IMR-90 (cell line): Measurements from ENCODE around the gene LRRC8E. TPM values are rescaled to one million over a fixed set of nuclear protein-coding genes. Genes with fewer than 3 reads are reported as not detected.

ENCODE experiments used
- ATAC-seq: fragments of 200-7000 bp; cut with Tn5 transposase; 2 replicates; pipeline ENCODE4 v1.9.1; 2020; ENCODE audit warnings: low read depth, mild to moderate bottlenecking, moderate library complexity
- BruUV-seq: library from RNA; stranded (reverse); fragments of 400-500 nt; replicated peaks from 2 replicates; lab custom pipeline; 2021; lab: Mats Ljungman, UMichigan
- CTCF ChIA-PET: fragments of 300-600 bp; formaldehyde crosslinking; extraction: SDS; loops from one replicate; lab custom pipeline; 2021; ENCODE audit warnings: antibody characterized with exemption; lab: Yijun Ruan, JAX
- POLR2A ChIA-PET: fragments of 300-600 bp; sonication (Branson Sonifier 250); formaldehyde crosslinking; loops from one replicate; lab custom pipeline; 2022; ENCODE audit warnings: antibody characterized with exemption; ENCODE audit not compliant: unreplicated experiment; lab: Charles Lee
- DNase-seq: peaks from one replicate; pipeline ENCODE4 v3.0.0; 2013
- H2AFZ ChIP-seq: replicated peaks from 2 replicates; pipeline ENCODE3; 2013; ENCODE audit warnings: low read length, mild to moderate bottlenecking; ENCODE audit not compliant: poor library complexity
- H2AK5ac ChIP-seq: 2 replicates; pipeline ENCODE4 v1.6.1; 2013; ENCODE audit warnings: low read depth, low read length, inconsistent platforms
- H2AK9ac ChIP-seq: replicated peaks from 2 replicates; pipeline ENCODE3; 2013; ENCODE audit warnings: mild to moderate bottlenecking, low read depth, low read length, moderate library complexity; ENCODE audit not compliant: poor library complexity
- H2BK120ac ChIP-seq: 2 replicates; pipeline ENCODE4 v1.6.1; 2013; ENCODE audit warnings: low read depth, low read length, inconsistent platforms
- H2BK15ac ChIP-seq: 3 replicates; pipeline ENCODE4 v1.6.1; 2013; ENCODE audit warnings: low read depth, low read length, inconsistent platforms
- H2BK20ac ChIP-seq: 2 replicates; pipeline ENCODE4 v1.6.1; 2013; ENCODE audit warnings: low read depth, mild to moderate bottlenecking, inconsistent platforms, low read length, moderate library complexity
- H2BK5ac ChIP-seq: 2 replicates; pipeline ENCODE4 v1.6.1; 2013; ENCODE audit warnings: mild to moderate bottlenecking, low read depth, low read length, inconsistent platforms; ENCODE audit not compliant: poor library complexity, severe bottlenecking
- H3K14ac ChIP-seq: replicated peaks from 2 replicates; pipeline ENCODE4 v1.6.1; 2013; ENCODE audit warnings: low read depth, low read length, inconsistent platforms
- H3K18ac ChIP-seq: 2 replicates; pipeline ENCODE4 v1.6.1; 2013; ENCODE audit warnings: low read depth, low read length, control low read depth
- H3K23ac ChIP-seq: 2 replicates; pipeline ENCODE4 v1.6.1; 2013; ENCODE audit warnings: low read depth, low read length, inconsistent platforms
- H3K27ac ChIP-seq: 2 replicates; pipeline ENCODE4 v1.5.1; 2013; ENCODE audit warnings: mild to moderate bottlenecking, control low read depth, low read length; ENCODE audit not compliant: insufficient read depth
- H3K27me3 ChIP-seq: 2 replicates; pipeline ENCODE4 v1.6.1; 2013; ENCODE audit warnings: low read length; ENCODE audit not compliant: control insufficient read depth, insufficient read depth
- H3K36me3 ChIP-seq: 2 replicates; pipeline ENCODE4 v1.6.1; 2013; ENCODE audit warnings: low read length, mixed read lengths; ENCODE audit not compliant: control insufficient read depth, insufficient read depth
- H3K4ac ChIP-seq: 2 replicates; pipeline ENCODE4 v1.6.1; 2013; ENCODE audit warnings: low read depth, low read length, inconsistent platforms
- H3K4me1 ChIP-seq: 2 replicates; pipeline ENCODE4 v1.6.1; 2013; ENCODE audit warnings: low read length, mixed read lengths; ENCODE audit not compliant: control insufficient read depth, insufficient read depth
- H3K4me2 ChIP-seq: 2 replicates; pipeline ENCODE4 v1.6.1; 2013; ENCODE audit warnings: low read depth, mild to moderate bottlenecking, control low read depth, low read length, moderate library complexity
- H3K4me3 ChIP-seq: 2 replicates; pipeline ENCODE4 v1.5.1; 2013; ENCODE audit warnings: low read depth, mild to moderate bottlenecking, control low read depth, low read length, moderate library complexity; ENCODE audit not compliant: insufficient read depth
- H3K56ac ChIP-seq: 2 replicates; pipeline ENCODE4 v1.6.1; 2013; ENCODE audit warnings: low read length, inconsistent platforms; ENCODE audit not compliant: insufficient read depth; ENCODE audit errors: extremely low read depth
- H3K79me1 ChIP-seq, 2 experiments: 2 replicates each; pipeline ENCODE4 v1.6.1; 2013; ENCODE audit warnings: low read length in 2 of 2, inconsistent platforms in 1 of 2, low read depth in 1 of 2
- H3K9ac ChIP-seq: 2 replicates; pipeline ENCODE4 v1.6.1; 2013; ENCODE audit warnings: low read depth, low read length, control low read depth
- H3K9me1 ChIP-seq: 2 replicates; pipeline ENCODE4 v1.6.1; 2013; ENCODE audit warnings: low read length, inconsistent platforms; ENCODE audit not compliant: insufficient read depth
- H3K9me3 ChIP-seq: 2 replicates; pipeline ENCODE4 v1.6.1; 2013; ENCODE audit warnings: low read length; ENCODE audit not compliant: control insufficient read depth, insufficient read depth
- H4K20me1 ChIP-seq: 2 replicates; pipeline ENCODE4 v1.6.1; 2013; ENCODE audit warnings: low read length, inconsistent platforms; ENCODE audit not compliant: insufficient read depth
- H4K5ac ChIP-seq: 2 replicates; pipeline ENCODE4 v1.6.1; 2013; ENCODE audit warnings: mild to moderate bottlenecking, low read depth, low read length, control low read depth
- H4K8ac ChIP-seq, 2 experiments: 2 replicates each; pipeline ENCODE4 v1.6.1; 2013; ENCODE audit warnings: low read depth in 2 of 2, low read length in 2 of 2, control low read depth in 1 of 2, inconsistent platforms in 1 of 2
- H4K91ac ChIP-seq: 2 replicates; pipeline ENCODE4 v1.6.1; 2013; ENCODE audit warnings: low read depth, low read length, inconsistent platforms; ENCODE audit not compliant: insufficient read depth
- BHLHE40 ChIP-seq: fragments of 150-350 bp; IDR thresholded peaks from 2 replicates; pipeline ENCODE4 v1.6.1; 2016; ENCODE audit warnings: mild to moderate bottlenecking, low read depth, low read length
- CEBPB ChIP-seq: IDR thresholded peaks from 2 replicates; pipeline ENCODE4 v1.6.1; 2012; ENCODE audit warnings: low read depth, low read length, improper control_type of control experiment
- CHD1 ChIP-seq: IDR thresholded peaks from 2 replicates; pipeline ENCODE4 v1.6.1; 2012; ENCODE audit warnings: low read depth, low read length, improper control_type of control experiment
- FOS ChIP-seq: fragments of 150-350 bp; IDR thresholded peaks from 2 replicates; pipeline ENCODE4 v1.6.1; 2016; ENCODE audit warnings: low read depth, low read length
- MAZ ChIP-seq: IDR thresholded peaks from 2 replicates; pipeline ENCODE4 v1.6.1; 2012; ENCODE audit warnings: low read depth, mild to moderate bottlenecking, low read length, improper control_type of control experiment, moderate library complexity, borderline replicate concordance
- MXI1 ChIP-seq: IDR thresholded peaks from 2 replicates; pipeline ENCODE4 v1.6.1; 2012; ENCODE audit warnings: low read depth, mild to moderate bottlenecking, low read length, moderate library complexity, borderline replicate concordance
- NFE2L2 ChIP-seq: fragments of 150-350 bp; IDR thresholded peaks from 2 replicates; pipeline ENCODE4 v1.6.1; 2016; ENCODE audit warnings: low read depth, mild to moderate bottlenecking, low read length
- POLR2A ChIP-seq: IDR thresholded peaks from 2 replicates; pipeline ENCODE4 v1.6.1; 2012; ENCODE audit warnings: mild to moderate bottlenecking, low read depth, low read length
- RCOR1 ChIP-seq: IDR thresholded peaks from 2 replicates; pipeline ENCODE4 v1.6.1; 2012; ENCODE audit warnings: mild to moderate bottlenecking, low read length, improper control_type of control experiment; ENCODE audit not compliant: insufficient replicate concordance
- USF2 ChIP-seq: fragments of 150-350 bp; IDR thresholded peaks from 2 replicates; pipeline ENCODE4 v1.6.1; 2017; ENCODE audit warnings: mild to moderate bottlenecking, antibody characterized with exemption, low read length, low read depth
- WGBS, 2 experiments: methylation state at CpG; one replicate each; pipeline versions ENCODE4 v1.1.5 to v1.1.7; 2013; ENCODE audit warnings: missing lambda C conversion rate in 2 of 2; ENCODE audit not compliant: insufficient read length in 1 of 2; ENCODE audit errors: extremely low coverage in 2 of 2; 5-methylcytosine and 5-hydroxymethylcytosine counted together
- dilution Hi-C: fragments of 300-500 bp; cut with HindIII; formaldehyde crosslinking; loops from one replicate; pipeline ENCODE4 v1.14.3; 2018; ENCODE audit warnings: low sequenced_read_pairs; ENCODE audit not compliant: unreplicated experiment
- in situ Hi-C: fragments of 300-500 bp; cut with MboI; formaldehyde crosslinking; loops from 3 replicates; pipeline ENCODE4 v1.14.3; 2019; ENCODE audit warnings: low sequenced_read_pairs, inconsistent platforms, mixed read lengths
- intact Hi-C: fragments of 100-400 bp; cut with micrococcal nuclease; formaldehyde crosslinking; loops from 2 replicates; pipeline ENCODE4 v1.10.0; 2022
- polyA plus RNA-seq, 3 experiments: library from polyadenylated mRNA; depleted of rRNA; stranded (reverse); fragments of >200 nt; gene quantifications; 2 replicates each; pipeline ENCODE4 v1.2.3, GENCODE V29; 2012; ENCODE audit warnings: low replicate concordance in 1 of 3
- total RNA-seq: library from RNA; depleted of rRNA; stranded (reverse); fragments of >200 nt; gene quantifications from 2 replicates; pipeline ENCODE4 v1.2.3, GENCODE V29; 2012
- TF ChIP-seq, protein P1 (sequence below): conservative IDR thresholded peaks from 2 replicates; pipeline ENCODE4 v1.5.1; 2012; ENCODE audit warnings: mild to moderate bottlenecking, low read depth, low read length, improper control_type of control experiment
- TF ChIP-seq, protein P2 (sequence below): fragments of 150-350 bp; IDR thresholded peaks from 2 replicates; pipeline ENCODE4 v1.6.1; 2016; ENCODE audit warnings: low read depth, mild to moderate bottlenecking, low read length, moderate library complexity, borderline replicate concordance

The LRRC8E gene
- total and polyA plus RNA-seq, 2 of the 4 experiments (the other 2 are of a cell fraction), result 6.4 to 7.2 TPM

DNA sequence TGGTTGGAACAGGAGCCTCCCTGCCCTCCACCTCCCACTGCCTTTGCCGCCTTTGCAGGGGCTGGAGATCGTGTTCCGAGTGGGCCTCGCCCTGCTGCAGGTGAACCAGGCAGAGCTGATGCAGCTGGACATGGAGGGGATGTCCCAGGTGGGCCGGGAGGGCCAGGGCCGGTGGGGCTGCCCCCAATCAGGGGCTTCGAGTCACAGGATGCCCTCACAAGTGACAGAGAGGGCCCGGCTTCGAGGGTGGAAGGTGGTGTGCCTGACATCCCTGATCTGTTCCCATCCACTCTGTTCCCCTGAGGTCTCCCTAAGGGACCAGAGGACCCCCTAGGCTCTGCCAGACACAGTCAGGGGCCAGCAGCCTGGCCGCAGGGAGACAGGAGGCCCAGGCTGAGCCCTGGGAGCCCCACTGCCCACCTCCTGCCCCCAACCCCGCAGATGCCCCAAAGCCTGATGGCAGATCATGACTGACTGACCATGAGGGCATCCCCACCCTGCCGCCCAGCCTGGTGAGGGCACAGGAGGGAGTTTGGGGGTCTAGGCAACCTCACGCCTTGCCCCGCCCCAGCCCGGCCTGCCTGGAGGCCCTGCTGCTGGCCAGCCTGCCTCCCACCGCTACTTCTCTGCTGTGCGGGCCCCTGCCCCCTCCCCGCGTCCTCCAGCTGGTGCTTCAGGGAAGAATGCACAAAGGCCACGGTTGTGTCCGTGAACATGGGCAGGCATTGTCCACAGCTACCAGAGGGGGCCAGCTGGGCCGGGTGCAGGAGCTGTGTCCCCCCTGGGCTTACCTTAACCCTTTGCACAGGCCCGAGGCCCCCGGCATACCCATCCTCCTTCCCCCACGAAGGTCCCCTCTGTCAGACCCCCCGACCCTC, 36.4 kb upstream of the LRRC8E start:
- WGBS, 2 experiments, result 47% methylated on average over 3 of the region's 26 CpGs; no CpG with 5 or more reads in 1 of the 2 experiments
- no peak for ATAC-seq

More for the DNA sequence above, 36.4 kb upstream of the LRRC8E start:
- TF ChIP-seq, protein P1, sequence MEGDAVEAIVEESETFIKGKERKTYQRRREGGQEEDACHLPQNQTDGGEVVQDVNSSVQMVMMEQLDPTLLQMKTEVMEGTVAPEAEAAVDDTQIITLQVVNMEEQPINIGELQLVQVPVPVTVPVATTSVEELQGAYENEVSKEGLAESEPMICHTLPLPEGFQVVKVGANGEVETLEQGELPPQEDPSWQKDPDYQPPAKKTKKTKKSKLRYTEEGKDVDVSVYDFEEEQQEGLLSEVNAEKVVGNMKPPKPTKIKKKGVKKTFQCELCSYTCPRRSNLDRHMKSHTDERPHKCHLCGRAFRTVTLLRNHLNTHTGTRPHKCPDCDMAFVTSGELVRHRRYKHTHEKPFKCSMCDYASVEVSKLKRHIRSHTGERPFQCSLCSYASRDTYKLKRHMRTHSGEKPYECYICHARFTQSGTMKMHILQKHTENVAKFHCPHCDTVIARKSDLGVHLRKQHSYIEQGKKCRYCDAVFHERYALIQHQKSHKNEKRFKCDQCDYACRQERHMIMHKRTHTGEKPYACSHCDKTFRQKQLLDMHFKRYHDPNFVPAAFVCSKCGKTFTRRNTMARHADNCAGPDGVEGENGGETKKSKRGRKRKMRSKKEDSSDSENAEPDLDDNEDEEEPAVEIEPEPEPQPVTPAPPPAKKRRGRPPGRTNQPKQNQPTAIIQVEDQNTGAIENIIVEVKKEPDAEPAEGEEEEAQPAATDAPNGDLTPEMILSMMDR, result no peak
- TF ChIP-seq POLR2A, result no peak
- TF ChIP-seq, protein P2, sequence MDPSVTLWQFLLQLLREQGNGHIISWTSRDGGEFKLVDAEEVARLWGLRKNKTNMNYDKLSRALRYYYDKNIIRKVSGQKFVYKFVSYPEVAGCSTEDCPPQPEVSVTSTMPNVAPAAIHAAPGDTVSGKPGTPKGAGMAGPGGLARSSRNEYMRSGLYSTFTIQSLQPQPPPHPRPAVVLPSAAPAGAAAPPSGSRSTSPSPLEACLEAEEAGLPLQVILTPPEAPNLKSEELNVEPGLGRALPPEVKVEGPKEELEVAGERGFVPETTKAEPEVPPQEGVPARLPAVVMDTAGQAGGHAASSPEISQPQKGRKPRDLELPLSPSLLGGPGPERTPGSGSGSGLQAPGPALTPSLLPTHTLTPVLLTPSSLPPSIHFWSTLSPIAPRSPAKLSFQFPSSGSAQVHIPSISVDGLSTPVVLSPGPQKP, result no peak
- no peak for TF ChIP-seq CHD1
- TF ChIP-seq MXI1, result no peak
- no peak for TF ChIP-seq NFE2L2
- TF ChIP-seq FOS, result no peak
- no peak for TF ChIP-seq CEBPB
- no peak for TF ChIP-seq BHLHE40
- TF ChIP-seq RCOR1, result no peak
- TF ChIP-seq MAZ, result no peak
- TF ChIP-seq USF2, result no peak
- Histone ChIP-seq H3K56ac (no peak overlapping the region), H4K91ac (no peak overlapping the region), H3K9me1 (no peaks in the 10 kb centered on the region), H2BK20ac (no peak overlapping the region), H2AK9ac (no peak overlapping the region), H3K9me3 (no peaks in the 10 kb centered on the region), H3K14ac (no peak overlapping the region), H3K4me1 (peaks cover 6% of the 10 kb centered on the region), H3K27ac (no peak overlapping the region), H2AFZ (no peak overlapping the region), H2BK120ac (no peak overlapping the region), H3K4ac (no peak overlapping the region), H4K20me1 (peaks cover 8% of the 10 kb centered on the region), H4K8ac (no peak overlapping the region), H3K4me3 (no peak overlapping the region), H3K23ac (no peak overlapping the region), H2BK15ac (no peak overlapping the region), H3K18ac (no peak overlapping the region), H2AK5ac (no peak overlapping the region), H3K79me1 (no peaks in the 10 kb centered on the region), H3K4me2 (no peak overlapping the region), H3K27me3 (no peaks in the 10 kb centered on the region), H4K5ac (no peak overlapping the region), H3K9ac (no peak overlapping the region), H3K36me3 (no peaks in the 10 kb centered on the region), H2BK5ac (no peak overlapping the region)
- no peak for DNase-seq
- in situ Hi-C loops (no loop called here), intact Hi-C loops (no loop called here), dilution Hi-C loops (no loop called here)
- no TSS peak for BruUV-seq
- POLR2A ChIA-PET, result interaction anchor here (0.6 kb wide), 1 partner anchor 176 kb away, joined by 4 read pairs; no protein-coding TSS in a partner anchor
- CTCF ChIA-PET, result interaction anchor here (0.7 to 1.9 kb wide), 3 partner anchors 11 to 17 kb away, joined by 3 to 6 read pairs (median 4); no protein-coding TSS in a partner anchor
